Stimulated activated CD8-positive, alpha-beta memory T cell treated with anti-CD3 and anti-CD28 coated beads, Interleukin-7, amount 100 ng/mL, for 1 hour (primary cell): ENCODE results near the gene TMEM255A.

ENCODE experiments used
- DNase-seq, 2 donors: peaks; one replicate each; pipeline ENCODE4 v3.0.0-alpha.2; 2020; ENCODE audit warnings: low read depth in 2 of 2

TMEM255A gene

DNA sequence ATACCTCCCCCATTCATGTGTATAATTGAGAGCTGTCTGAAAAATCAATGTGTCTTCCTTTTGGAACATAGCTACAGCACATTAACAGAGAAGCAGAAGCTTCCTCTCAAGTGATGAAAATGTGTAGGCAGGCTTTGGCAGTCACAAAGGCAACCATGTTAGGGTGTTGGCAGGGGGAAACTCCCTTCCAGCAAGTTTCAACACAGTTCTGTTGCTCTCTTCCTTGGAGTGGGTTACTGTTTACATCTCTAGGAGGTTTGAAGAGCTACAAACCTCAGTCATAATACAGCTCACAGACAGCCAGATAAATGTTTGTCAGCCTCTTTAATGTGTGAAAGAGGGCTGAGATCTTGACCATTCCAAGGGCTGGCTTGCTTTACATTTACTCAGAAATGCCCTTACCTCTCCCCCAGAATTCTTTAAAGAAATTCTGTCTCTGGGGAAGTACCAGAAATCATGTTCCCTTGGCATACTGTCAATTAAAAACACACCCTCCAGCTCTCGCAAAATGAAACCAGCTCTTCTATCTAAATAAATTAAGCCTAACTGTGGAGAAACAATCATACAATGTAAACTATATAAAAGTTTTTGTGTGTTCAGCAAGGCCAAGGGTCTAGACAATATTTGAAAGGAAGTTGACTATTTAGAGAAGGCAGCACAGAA, 41.8 kb downstream of the TMEM255A start:
- DNase-seq: no peak

DNA sequence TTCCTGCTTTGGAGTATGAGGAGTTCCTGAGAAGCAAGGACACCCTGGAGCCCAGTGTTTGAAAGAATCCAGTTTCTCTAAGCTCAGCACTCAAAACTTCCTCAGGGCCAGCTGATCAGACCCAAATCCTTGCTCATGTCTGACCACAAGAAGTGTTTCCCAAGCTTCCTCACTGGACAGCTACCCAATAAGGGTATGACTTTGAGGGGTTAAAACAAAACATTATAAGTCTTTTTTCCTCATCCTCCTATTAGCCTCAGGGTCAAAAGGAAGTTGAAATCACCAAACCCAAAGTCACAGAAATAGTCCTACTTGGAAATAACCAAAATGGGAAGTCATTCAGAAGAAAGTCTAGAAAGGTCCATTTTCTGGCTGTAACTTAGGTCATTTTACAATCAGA, 46.9 kb downstream of the TMEM255A start:
- no peak for DNase-seq

DNA sequence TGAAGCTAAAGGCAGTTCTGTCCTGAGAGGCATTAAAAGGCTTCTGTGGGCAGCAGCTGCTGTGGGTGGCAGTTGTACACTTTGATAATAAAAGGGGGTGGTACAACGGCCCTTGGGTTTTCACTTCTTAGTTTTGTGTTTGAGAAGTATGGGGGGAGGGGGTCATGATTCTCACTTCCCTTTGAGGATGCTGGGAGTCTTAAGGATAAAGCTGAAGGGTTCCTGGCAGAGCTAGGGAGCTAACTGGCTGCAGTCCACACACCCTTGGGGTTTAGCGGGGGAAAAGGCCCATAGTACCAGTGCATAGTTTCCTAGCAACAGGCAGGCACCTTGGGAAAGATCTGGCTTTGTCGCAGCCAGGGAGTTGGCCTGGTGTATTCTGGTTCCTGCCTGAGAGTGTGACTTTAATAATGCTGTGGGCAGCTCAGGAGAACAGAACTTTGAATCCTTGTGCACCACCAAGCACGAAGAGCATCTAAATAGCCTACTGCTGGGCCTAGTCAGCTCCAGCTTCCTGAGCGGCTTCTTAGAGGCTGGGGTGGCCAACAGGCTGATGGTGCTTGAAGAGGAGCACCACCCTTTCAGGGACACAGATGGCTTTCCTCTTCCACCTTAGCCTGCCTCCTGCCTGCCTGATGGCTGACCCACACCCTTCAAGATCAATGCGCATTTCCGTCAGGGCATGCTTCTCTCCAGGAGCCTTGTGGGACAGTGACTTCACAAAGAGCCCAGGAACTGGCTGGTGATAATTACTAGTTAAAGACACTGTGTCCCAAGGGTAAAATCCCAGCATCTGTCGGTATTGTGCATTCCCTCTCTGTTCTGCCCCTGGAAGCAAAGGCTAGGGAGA, 48.2 kb downstream of the TMEM255A start:
- no peak for DNase-seq

DNA sequence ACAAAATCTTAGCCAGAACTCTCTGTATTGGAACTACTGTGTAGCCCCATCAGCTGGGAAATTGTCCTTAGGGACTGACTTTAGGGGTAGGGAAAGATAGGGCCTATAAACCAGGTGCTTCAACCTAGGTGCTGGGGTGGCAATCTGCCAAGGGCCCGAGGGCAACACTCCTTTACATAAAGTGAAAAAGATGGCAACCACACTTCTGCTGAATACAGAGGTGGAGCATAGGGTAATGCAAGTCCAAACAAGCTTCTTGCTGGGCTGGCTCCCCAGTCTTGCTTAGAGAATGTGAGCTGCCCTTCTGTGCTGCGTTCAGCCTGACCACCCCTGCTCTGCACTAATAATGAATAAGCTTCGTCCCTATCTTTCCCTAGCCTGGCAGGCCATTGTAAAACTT, 50.9 kb downstream of the TMEM255A start:
- DNase-seq: no peak

DNA sequence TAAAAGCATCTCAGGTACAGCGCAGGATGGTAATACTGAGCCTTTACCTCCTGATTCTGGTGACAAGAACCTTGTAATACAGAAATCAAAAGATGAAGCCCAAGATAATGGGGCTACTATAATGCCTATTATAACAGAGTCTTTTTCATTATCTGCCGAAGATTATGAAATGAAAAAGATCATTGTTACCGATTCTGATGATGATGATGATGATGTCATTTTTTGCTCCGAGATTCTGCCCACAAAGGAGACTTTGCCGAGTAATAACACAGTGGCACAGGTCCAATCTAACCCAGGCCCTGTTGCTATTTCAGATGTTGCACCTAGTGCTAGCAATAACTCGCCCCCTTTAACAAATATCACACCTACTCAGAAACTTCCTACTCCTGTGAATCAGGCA, 57.5 kb downstream of the TMEM255A start:
- DNase-seq: no peak

DNA sequence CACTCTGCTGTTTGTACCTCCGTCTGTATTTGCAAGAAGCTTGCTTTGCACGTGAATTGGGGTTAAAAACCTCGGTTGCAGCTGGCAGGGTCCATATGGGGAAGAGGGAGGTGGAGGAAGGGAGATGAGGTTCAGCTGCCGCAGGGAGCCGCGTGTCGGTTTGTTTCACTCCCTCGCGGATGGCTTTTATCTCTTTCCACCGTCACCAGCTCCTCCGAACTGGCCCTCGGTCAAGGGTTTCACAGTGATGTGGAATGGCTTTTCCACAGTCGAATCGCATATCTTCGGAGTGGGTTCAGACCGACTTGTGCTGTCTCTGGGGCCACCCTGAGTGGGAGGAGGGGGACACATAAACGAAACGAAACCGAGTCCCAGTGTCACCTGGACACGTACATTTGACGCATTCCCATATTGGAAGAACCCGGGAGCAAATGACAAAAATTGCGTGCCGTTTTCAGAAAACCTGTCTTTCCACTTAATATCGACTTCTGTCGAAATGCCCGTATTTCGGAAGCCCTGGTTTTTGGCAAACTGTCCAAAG, 59.7 kb downstream of the TMEM255A start:
- no peak for DNase-seq

DNA sequence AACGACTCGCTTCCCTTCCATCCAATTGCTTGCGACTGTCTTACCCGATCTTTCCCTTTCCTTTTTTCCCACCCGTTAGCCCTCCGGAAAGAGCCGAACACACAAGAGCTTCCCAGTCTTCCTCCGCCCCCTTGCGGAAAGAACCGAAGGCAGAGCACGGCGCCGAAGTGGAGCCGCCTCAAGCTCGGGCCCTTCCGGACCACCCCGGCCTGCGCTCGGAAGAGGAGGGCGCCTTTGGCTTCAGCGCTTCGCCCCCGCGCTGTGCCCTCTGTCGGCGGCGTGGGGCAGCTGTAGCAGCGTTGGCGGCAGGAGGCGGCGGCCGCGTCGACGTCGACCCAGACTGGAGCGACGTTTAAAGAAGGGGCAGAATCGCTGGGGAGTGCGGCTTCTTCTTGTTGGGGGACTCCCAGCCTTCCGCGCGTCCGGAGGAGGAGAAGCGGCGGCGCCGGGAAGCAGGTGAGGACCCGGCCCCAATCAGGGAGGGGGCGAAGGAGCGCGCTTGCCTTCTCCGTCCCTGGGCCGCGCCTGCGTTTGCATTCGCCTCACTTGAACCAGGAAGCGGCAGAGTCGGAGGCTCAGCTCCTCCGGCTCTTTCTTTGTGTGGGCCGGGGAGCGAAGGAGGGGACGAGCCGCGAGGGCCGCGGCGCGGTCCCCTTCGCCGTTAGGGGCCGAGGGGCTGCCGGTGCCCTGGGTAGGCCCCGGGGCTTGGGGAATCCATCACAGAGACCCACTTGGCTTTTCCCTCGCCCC, 60.6 kb downstream of the TMEM255A start, which contains the start of gene ZBTB33:
Gene ZBTB33, plus strand, starts transcription at position 291 of the 750 bp plus-strand sequence. CDS start 2,604 bp downstream, outside the sequence.
- peak; percentile 55 to 59 for DNase-seq

DNA sequence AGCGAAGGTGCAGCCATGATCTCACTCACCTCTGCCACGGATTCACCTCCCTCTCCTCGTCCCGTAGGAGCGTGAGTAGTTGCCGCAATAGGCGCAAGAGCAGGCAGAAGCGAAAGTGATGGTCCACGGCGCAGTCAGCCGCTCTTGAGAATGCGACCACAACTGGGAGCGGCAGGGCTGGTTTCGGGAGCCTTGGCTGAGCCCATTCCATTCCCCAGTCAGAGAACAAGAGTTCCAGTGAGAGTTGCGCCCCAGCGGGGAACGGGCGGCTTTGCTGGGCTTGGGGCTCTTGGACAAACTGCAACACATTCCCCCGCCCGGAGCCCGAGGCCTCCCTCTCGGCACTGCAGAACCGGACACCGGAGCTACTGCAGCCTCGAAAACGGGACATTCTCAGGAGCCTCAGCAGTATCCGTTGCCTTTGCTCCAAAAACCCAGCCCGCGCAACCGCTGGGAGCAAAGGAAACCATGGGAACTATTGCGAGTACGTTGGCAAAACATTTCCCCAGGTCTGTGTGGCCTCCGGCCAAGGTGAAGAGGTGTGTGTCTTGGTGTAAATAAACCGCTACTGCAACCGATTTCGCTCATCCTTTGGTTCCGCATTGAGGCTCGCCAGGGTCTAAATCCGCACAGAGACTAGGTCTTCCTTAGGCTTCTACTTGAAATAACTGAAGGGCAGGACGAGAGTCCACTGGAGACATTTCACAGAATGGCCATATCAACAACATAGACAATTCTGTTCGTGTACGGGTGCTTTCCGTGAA, 66.3 kb downstream of the TMEM255A start:
- DNase-seq: peak in 1 of 2 donors; percentile 25

DNA sequence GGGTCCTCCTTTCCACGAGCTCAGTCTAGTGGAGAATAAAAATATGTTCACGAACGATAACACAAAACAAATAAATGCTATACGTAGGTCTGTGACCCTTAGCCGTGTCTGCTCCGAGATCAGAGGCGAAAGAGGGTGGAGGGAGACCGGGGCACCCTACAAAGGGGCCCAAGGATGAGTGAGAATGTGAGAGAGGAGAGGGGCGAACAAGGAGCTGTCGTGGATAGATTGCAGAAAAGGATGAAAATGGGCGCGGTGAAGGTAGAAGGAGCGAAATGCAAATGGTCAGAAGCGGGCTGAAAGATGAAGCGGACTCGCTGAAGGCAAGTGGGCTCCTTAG, 66.9 kb downstream of the TMEM255A start:
- DNase-seq: no peak

DNA sequence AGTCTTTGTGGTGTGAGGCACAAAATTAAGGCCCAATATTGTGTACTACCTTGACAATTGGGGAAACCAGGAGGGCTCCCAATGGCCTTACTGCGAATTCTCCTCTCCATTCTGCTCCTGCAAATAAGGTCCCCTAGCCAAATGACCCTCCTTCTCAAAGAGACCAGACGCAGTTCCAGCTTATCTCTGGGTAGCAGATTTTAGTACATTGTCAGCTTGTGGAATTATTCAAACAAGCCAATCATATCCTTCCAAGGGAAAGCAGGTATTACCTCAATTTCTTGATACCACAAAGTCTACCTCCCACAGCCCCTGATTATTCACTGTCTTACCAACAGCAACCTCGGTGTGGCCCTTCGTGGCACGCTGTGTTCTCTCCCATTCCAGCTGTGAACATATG, 68.4 kb downstream of the TMEM255A start:
- DNase-seq: no peak

DNA sequence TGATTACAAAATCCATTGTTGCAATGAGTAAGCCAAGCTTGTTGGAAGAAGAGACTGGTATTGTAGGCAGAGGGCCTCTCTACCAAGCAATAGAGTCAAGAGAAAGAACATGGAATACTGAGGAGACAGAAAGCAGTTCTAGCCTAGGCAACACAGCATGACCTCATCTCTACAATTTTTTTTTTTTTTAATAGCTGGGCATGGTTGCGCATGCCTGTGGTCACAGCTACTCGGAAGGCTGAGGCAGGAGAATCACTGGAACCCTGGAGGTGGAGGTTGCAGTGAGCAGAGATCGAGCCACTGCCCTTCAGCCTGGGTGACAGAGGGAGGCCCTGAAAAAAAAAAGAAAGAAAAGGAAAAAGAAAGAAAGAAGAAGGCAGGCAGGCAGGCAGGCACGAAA, 72.3 kb downstream of the TMEM255A start:
- no peak for DNase-seq

DNA sequence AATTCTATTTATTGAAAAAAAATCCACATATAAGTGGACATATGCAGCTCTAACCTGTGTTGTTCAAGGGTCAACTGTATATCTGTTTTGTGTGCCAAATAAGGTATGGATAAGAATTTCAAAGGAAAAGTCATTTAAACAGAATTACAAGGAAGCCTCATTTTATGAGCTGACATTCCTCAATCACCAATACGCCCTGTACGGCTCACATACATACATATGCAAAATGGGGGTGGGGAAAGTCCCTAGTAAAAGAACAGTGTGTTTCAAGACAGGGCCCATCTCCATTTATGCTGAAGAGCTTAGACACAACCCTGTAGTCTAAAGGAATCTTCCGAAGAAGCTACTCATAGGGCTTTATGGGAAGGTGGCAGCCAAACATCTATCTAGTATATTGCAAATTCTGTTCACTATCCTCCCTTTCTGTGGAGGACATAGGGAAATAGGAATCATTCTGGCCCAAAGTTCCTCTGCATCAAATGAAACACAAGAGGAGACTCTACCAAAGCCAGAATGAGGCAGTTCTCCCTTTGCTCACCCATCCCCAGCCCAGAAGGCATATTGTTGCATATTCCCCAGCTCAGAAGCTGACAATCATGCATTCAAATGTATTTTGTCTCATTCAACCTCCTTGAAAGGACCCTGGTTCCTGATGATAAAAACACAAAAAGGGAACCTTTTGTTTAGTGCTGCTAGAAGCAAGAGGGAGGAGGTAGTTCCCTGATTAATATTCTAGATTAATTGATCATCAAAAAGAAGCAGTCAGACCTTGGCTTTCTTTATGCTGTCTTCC, 74.4 kb downstream of the TMEM255A start:
- DNase-seq: no peak

DNA sequence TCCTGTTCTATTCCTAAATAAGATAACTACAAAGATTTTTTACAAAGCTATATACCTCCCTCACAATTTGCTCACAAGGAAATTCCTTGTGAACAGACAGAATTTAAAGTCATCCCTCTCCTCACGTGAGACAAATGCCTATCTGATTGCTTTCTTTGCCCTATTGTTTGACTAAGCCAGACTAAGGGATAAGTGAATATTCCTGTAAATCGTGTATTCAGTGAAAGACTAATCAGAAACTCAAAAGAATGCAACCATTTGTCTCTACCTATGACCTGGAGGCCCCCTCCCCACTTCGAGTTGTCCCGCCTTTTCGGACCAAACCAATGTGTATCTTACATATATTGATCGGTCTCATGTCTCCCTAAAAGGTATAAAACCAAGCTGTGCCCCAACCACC, 76.0 kb downstream of the TMEM255A start:
- DNase-seq: no peak

DNA sequence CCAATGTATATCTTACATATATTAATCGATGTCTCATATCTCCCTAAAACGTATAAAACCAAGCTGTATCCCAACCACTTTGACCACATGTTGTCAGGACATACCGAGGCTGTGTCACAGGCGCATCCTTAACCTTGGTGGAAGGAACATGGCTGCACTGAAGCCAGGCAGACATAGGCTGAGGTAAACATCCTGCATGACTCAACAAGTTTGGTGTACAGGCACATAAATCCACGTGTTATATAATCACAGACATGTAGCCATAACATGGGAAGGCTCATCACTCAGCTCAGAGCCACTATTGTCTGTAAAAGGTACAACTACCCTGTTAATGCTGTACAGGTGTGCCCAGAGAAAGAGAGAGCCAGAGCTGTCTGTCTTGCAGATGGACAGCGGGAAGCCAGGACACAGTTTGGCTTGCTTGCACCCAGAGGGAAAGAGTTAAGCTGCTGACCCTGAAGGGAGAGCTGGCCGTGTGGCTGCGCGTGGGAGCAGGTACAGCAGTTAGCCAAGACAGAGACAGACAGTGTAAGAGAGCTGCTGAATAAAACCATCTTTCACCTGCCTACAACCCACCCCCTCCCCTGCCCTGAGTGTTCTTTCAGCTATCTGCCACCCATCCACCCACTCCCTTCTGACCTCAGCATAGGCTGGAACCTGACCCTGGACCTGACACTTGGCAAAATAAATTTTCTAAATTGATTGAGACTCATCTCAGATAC, 82.9 kb downstream of the TMEM255A start:
- DNase-seq: no peak

DNA sequence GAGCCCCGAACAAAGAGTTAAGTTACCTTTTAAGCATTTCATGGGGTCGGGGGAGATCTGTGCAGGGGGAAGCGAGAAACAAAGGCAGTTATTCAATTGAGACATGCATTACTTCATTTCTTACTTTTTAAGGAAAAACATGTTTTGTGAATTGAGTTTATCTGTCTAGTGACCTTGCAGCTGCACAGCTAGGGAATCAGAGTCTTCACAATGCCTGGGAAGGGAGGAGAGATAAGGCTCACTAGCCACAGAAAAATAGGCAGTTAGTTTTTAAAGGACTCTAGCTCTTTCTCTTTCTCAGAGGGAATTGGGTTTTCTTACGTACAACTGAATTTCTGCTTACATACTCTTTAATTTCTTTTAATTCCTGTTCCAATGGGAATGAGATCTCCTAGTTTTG, 86.9 kb downstream of the TMEM255A start:
- DNase-seq: no peak

DNA sequence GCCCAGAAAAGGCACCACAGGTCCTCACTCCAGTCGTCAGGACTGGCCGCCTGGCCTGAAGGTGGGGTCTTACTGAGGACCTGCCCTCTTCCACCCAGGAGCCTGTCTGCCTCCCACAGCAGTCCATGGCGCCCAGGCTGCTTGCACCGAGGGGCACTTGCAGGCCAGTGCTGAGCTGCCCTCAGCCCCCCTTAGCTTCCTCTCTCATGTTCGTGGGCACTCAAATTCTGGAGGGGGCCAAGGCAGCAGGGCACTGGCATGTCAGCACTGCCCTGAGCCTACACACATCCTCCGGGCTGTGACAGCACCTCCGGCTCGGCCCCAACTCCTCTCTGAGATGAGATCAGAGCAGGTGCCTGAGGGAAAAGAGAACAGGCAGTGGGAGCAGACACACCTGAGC, 87.9 kb downstream of the TMEM255A start:
- no peak for DNase-seq

DNA sequence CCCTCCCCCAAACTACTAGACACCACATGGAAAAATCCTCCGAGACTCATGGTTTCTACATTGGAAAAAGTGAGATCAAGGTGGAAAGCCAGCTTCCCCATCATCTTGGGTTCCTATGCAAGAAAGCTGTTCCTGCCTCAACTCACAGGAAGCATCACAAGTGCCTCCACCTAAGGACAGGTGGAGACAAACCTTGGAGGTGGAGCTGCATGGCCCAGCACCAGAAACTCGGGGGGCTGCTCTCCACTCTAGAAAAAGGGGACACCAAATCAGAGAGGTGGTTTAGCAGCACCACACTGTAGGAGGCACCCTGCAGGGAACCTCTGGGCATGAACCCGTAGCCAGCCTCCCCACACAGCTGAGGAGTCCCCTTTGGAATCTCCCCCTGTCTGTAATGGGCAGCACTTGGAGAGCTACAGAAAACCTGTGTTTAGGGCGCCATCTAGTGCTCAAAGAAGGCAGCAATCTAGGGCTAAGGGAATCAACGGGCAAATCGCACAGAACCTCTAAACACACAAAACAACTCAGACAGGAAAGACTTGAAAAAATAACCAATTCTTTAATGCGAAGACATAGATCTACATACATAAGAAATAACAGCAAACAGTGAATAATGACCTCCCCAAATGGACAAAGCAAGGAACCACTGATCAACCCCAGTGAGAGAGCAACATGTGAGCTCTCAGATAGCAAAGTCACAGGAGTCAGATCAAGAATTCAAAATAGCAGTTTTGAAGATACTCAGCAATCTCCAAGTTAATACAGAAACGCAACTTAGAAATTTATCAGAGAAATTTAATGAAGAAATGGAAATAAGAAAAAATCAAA, 97.6 kb downstream of the TMEM255A start:
- DNase-seq: peak; percentile 5 to 19
